Activated CD4-positive, alpha-beta memory T cell treated with anti-CD3 and anti-CD28 coated beads, Interleukin-2, amount 10 ng/mL, durations not matched to agents 7 days and 5 days (primary cell): ENCODE data around the gene LEFTY1. TPM values are rescaled to one million over a fixed set of nuclear protein-coding genes. Genes with fewer than 3 reads are reported as not detected.
A peak's percentile ranks its signal among the peaks of the same experiment; 100 is the strongest.
"Not testable (repeated sequence)": the region's sequence is repeated elsewhere in the genome, so short reads cannot be mapped to it uniquely, and the experiment has no call there.

Source experiments
- CTCF ChIA-PET: fragments of 350-600 bp; sonication (Branson Sonifier 250); formaldehyde crosslinking; loops from one replicate; lab custom pipeline; 2021; ENCODE audit warnings: antibody characterized with exemption, inconsistent platforms; lab: Charles Lee
- POLR2A ChIA-PET: fragments of 350-600 bp; sonication (Branson Sonifier 250); formaldehyde crosslinking; loops from one replicate; lab custom pipeline; 2021; ENCODE audit warnings: antibody characterized with exemption; lab: Charles Lee
- DNase-seq: peaks from one replicate; pipeline ENCODE4 v3.0.0-alpha.2; 2020
- H3K27ac Mint-ChIP-seq: one replicate; pipeline ENCODE4 v1.8.0; 2021; ENCODE audit warnings: mild to moderate bottlenecking, mixed read lengths
- H3K27me3 Mint-ChIP-seq: one replicate; pipeline ENCODE4 v1.8.0; 2021; ENCODE audit warnings: mixed read lengths
- H3K36me3 Mint-ChIP-seq: one replicate; pipeline ENCODE4 v1.8.0; 2021; ENCODE audit warnings: low read depth, mixed read lengths
- H3K4me1 Mint-ChIP-seq: one replicate; pipeline ENCODE4 v1.8.0; 2021; ENCODE audit warnings: mixed read lengths
- H3K4me3 Mint-ChIP-seq: one replicate; pipeline ENCODE4 v1.8.0; 2021; ENCODE audit warnings: mild to moderate bottlenecking, mixed read lengths
- H3K9me3 Mint-ChIP-seq: one replicate; pipeline ENCODE4 v1.8.0; 2021; ENCODE audit warnings: mixed read lengths
- total RNA-seq, 2 experiments: library from RNA; stranded (reverse); gene quantifications; one replicate each; pipeline ENCODE4 v1.2.3, GENCODE V29; 2021

The LEFTY1 gene
- total RNA-seq, 2 experiments from 2014 or later = not detected

GRCh38 chr1:225842074-225842473, 46.9 kb downstream of the LEFTY1 start:
- H3K4me1 Mint-ChIP-seq = peaks cover 9% of the 10 kb centered on the region
- H3K36me3 Mint-ChIP-seq = peaks cover 9% of the 10 kb centered on the region
- no peaks in the 10 kb centered on the region for H3K9me3 Mint-ChIP-seq
- H3K4me3 Mint-ChIP-seq = no peak overlapping the region
- peak; percentile 28 for DNase-seq
- ChIA-PET POLR2A (interaction anchor here (0.6 to 1.0 kb wide), 2 partner anchors 61 to 81 kb away, joined by 3 to 4 read pairs; no protein-coding TSS in a partner anchor), CTCF (interaction anchor here (0.9 kb wide), 1 partner anchor 69 kb away, joined by 3 read pairs; no protein-coding TSS in a partner anchor)
- no peaks in the 10 kb centered on the region for H3K27me3 Mint-ChIP-seq
- H3K27ac Mint-ChIP-seq = no peak overlapping the region

- H3K36me3 Mint-ChIP-seq = no peaks in the 10 kb centered on the region
- POLR2A ChIA-PET = interaction anchor here (0.9 to 1.7 kb wide), 4 partner anchors 12 to 57 kb away, joined by 3 read pairs; no protein-coding TSS in a partner anchor
- DNase-seq = no peak
- CTCF ChIA-PET = interaction anchor here (0.6 to 0.7 kb wide), 2 partner anchors 20 to 71 kb away, joined by 3 to 7 read pairs; no protein-coding TSS in a partner anchor
- no peaks in the 10 kb centered on the region for H3K27me3 Mint-ChIP-seq
- no peak overlapping the region for H3K4me3 Mint-ChIP-seq
- H3K9me3 Mint-ChIP-seq = no peaks in the 10 kb centered on the region
- no peak overlapping the region for H3K27ac Mint-ChIP-seq
- peaks cover 9% of the 10 kb centered on the region for H3K4me1 Mint-ChIP-seq
These were observed 48.2 kb downstream of the LEFTY1 start for GRCh38 chr1:225840713-225841112.

GRCh38 chr1:225840223-225840610, 48.7 kb downstream of the LEFTY1 start:
- CTCF ChIA-PET = interaction anchor here (0.6 kb wide), 1 partner anchor 19 kb away, joined by 7 read pairs; no protein-coding TSS in a partner anchor
- POLR2A ChIA-PET = interaction anchor here (0.9 to 1.7 kb wide), 4 partner anchors 12 to 57 kb away, joined by 3 read pairs; no protein-coding TSS in a partner anchor
- no peak for DNase-seq
- Mint-ChIP-seq H3K27ac (no peak overlapping the region), H3K4me3 (no peak overlapping the region), H3K36me3 (no peaks in the 10 kb centered on the region), H3K9me3 (no peaks in the 10 kb centered on the region), H3K4me1 (peaks cover 9% of the 10 kb centered on the region), H3K27me3 (no peaks in the 10 kb centered on the region)

- DNase-seq = no peak
- Mint-ChIP-seq H3K36me3 (no peaks in the 10 kb centered on the region), H3K27me3 (no peaks in the 10 kb centered on the region), H3K27ac (no peak overlapping the region), H3K4me3 (no peak overlapping the region), H3K4me1 (peaks cover 9% of the 10 kb centered on the region), H3K9me3 (no peaks in the 10 kb centered on the region)
- CTCF ChIA-PET = no interaction called here
- POLR2A ChIA-PET = interaction anchor here (1.4 to 1.9 kb wide), 3 partner anchors 17 to 61 kb away, joined by 5 to 8 read pairs (median 5); partner anchors contain the start of genes SRP9 and TMEM63A
These were observed 50.2 kb downstream of the LEFTY1 start for GRCh38 chr1:225838793-225839192.

GRCh38 chr1:225836296-225836695, 52.6 kb downstream of the LEFTY1 start:
- H3K9me3 Mint-ChIP-seq, CTCF ChIA-PET, POLR2A ChIA-PET, H3K27ac Mint-ChIP-seq, H3K27me3 Mint-ChIP-seq, H3K4me1 Mint-ChIP-seq, H3K4me3 Mint-ChIP-seq, DNase-seq, H3K36me3 Mint-ChIP-seq: not testable (repeated sequence)

Other genes starting within 250 kb of the LEFTY1 start
- gene ENAH, start 236.0 kb downstream of the LEFTY1 start, total RNA-seq = not detected
- gene SRP9, start 111.3 kb downstream of the LEFTY1 start, total RNA-seq = 100 to 1,000 TPM; 246 to 253 TPM
- 1 to 10 TPM in 1 of 2 experiments, under 1 TPM in 1; 0.93 to 1.0 TPM for gene EPHX1, start 79.0 kb downstream of the LEFTY1 start, total RNA-seq
- 100 to 1,000 TPM; 126 to 127 TPM for gene TMEM63A, start 6.8 kb downstream of the LEFTY1 start, total RNA-seq
- gene PYCR2, start 35.1 kb upstream of the LEFTY1 start, total RNA-seq = 100 to 1,000 TPM; 101 to 105 TPM
- gene LEFTY2, start 52.1 kb upstream of the LEFTY1 start, total RNA-seq = not detected
- 10 to 100 TPM; 19.8 to 20.1 TPM for gene SDE2, start 110.2 kb upstream of the LEFTY1 start, total RNA-seq
- gene H3-3A, start 173.6 kb upstream of the LEFTY1 start, total RNA-seq = 100 to 1,000 TPM; 480 to 486 TPM